Cardiac muscle cell (in vitro differentiated cells and primary cell): ENCODE data around the gene TLE2. TPM values are rescaled to one million over a fixed set of nuclear protein-coding genes. Genes with fewer than 3 reads are reported as not detected.
A peak's percentile ranks its signal among the peaks of the same experiment; 100 is the strongest.
"Not testable (repeated sequence)": the region's sequence is repeated elsewhere in the genome, so short reads cannot be mapped to it uniquely, and the experiment has no call there.

Source experiments
- DNase-seq, 2 donors: peaks; one replicate each; pipeline versions ENCODE4 v3.0.0 to v3.0.0-alpha.2; 2010 to 2017; ENCODE audit warnings: low read depth in 1 of 2, low spot score in 1 of 2
- H3K27ac ChIP-seq: fragments of 200-600 bp; sonication (generic); 2 replicates; pipeline ENCODE4 v1.5.1; 2016
- H3K27me3 ChIP-seq: fragments of 200-600 bp; sonication (generic); 2 replicates; pipeline ENCODE4 v1.6.0; 2016; ENCODE audit warnings: control low read depth
- H3K36me3 ChIP-seq: fragments of 200-600 bp; sonication (generic); 2 replicates; pipeline ENCODE4 v1.5.1; 2016; ENCODE audit warnings: control low read depth
- H3K4me1 ChIP-seq: fragments of 200-600 bp; sonication (generic); 2 replicates; pipeline ENCODE4 v1.8.1; 2017; ENCODE audit warnings: low read depth, mild to moderate bottlenecking, mixed run types
- H3K4me3 ChIP-seq: fragments of 200-600 bp; sonication (generic); 2 replicates; pipeline ENCODE4 v1.5.1; 2016; ENCODE audit warnings: mild to moderate bottlenecking
- H3K9me3 ChIP-seq: fragments of 200-600 bp; sonication (generic); 2 replicates; pipeline ENCODE4 v1.5.1; 2017; ENCODE audit warnings: low read depth, mild to moderate bottlenecking, control low read depth
- CTCF ChIP-seq: IDR thresholded peaks from 2 replicates; pipeline ENCODE4 v1.5.1; 2012; ENCODE audit warnings: low read depth, mild to moderate bottlenecking, low read length
- polyA plus RNA-seq: library from polyadenylated mRNA; unstranded; fragments of >200 nt; fragmentation: Nextera tagmentation; extraction: Ambion mirVana; gene quantifications from 2 replicates; pipeline ENCODE4 v1.2.1, GENCODE V29; 2016
- total RNA-seq: library from RNA; depleted of rRNA; stranded (reverse); fragments of >200 nt; gene quantifications from 2 replicates; pipeline ENCODE4 v1.2.3, GENCODE V29; 2016

TLE2 gene
- total and polyA plus RNA-seq, 2 experiments from 2014 or later, result 95.9 to 105 TPM

GRCh38 chr19:3039125-3039524, 10.0 kb upstream of the TLE2 start:
- DNase-seq, result no peak
- Histone ChIP-seq H3K36me3 (no peaks in the 10 kb centered on the region), H3K27ac (no peak overlapping the region), H3K27me3 (no peaks in the 10 kb centered on the region), H3K4me3 (no peak overlapping the region), H3K9me3 (no peaks in the 10 kb centered on the region), H3K4me1 (peaks cover 23% of the 10 kb centered on the region)
- no peak for TF ChIP-seq CTCF

- Histone ChIP-seq H3K27me3 (no peaks in the 10 kb centered on the region), H3K27ac (no peak overlapping the region)
- TF ChIP-seq CTCF, result no peak
Observed at GRCh38 chr19:3038214-3038613, 9.1 kb upstream of the TLE2 start.

GRCh38 chr19:3036977-3037544, 8.0 kb upstream of the TLE2 start:
- not testable (repeated sequence) for H3K36me3 ChIP-seq, H3K9me3 ChIP-seq, DNase-seq, H3K27me3 ChIP-seq
- H3K4me3 ChIP-seq, result peak overlapping the region; percentile 53
- peak overlapping the region; percentile 87 for H3K27ac ChIP-seq
- peaks cover 23% of the 10 kb centered on the region for H3K4me1 ChIP-seq

More at GRCh38 chr19:3038214-3038613, 9.1 kb upstream of the TLE2 start:
- Histone ChIP-seq H3K36me3 (no peaks in the 10 kb centered on the region), H3K4me1 (peaks cover 27% of the 10 kb centered on the region), H3K4me3 (no peak overlapping the region), H3K9me3 (no peaks in the 10 kb centered on the region)
- DNase-seq, result no peak

GRCh38 chr19:3036119-3036976, 7.3 kb upstream of the TLE2 start:
- H3K4me1 ChIP-seq, result peaks cover 16% of the 10 kb centered on the region
- no peaks in the 10 kb centered on the region for H3K36me3 ChIP-seq
- H3K27ac ChIP-seq, result peak overlapping the region; percentile 87
- no peaks in the 10 kb centered on the region for H3K27me3 ChIP-seq
- peak; percentile 95 to 97 for DNase-seq
- no peak for TF ChIP-seq CTCF
- H3K9me3 ChIP-seq, result no peaks in the 10 kb centered on the region
- H3K4me3 ChIP-seq, result peak overlapping the region; percentile 53

- Histone ChIP-seq H3K36me3 (no peaks in the 10 kb centered on the region), H3K4me3 (peak overlapping the region; percentile 53), H3K27ac (peak overlapping the region; percentile 87), H3K4me1 (peaks cover 15% of the 10 kb centered on the region), H3K27me3 (no peaks in the 10 kb centered on the region), H3K9me3 (no peaks in the 10 kb centered on the region)
- DNase-seq, result peak; percentile 100
- no peak for TF ChIP-seq CTCF
Observed at GRCh38 chr19:3035542-3036118, 6.5 kb upstream of the TLE2 start.
